Spinal cord (tissue), 10 donors: ENCODE measurements around the gene SPATS1. TPM values are rescaled to one million over a fixed set of nuclear protein-coding genes. Genes with fewer than 3 reads are reported as not detected.
"Not testable (repeated sequence)": the region's sequence is repeated elsewhere in the genome, so short reads cannot be mapped to it uniquely, and the experiment has no call there.

ENCODE experiments used
- DNase-seq, 6 donors: peaks; one replicate each; pipeline versions ENCODE4 v3.0.0 to v3.0.0-alpha.2; 2013 to 2015; ENCODE audit warnings: low spot score in 6 of 6, low read depth in 4 of 6
- H3K27ac ChIP-seq: one replicate; pipeline ENCODE4 v1.5.1; 2013; ENCODE audit warnings: low read depth, low read length, control low read depth
- H3K27me3 ChIP-seq: one replicate; pipeline ENCODE4 v1.6.1; 2013; ENCODE audit warnings: low read length; ENCODE audit not compliant: control insufficient read depth, insufficient read depth
- H3K36me3 ChIP-seq: one replicate; pipeline ENCODE4 v1.6.1; 2013; ENCODE audit warnings: low read length; ENCODE audit not compliant: control insufficient read depth, insufficient read depth
- H3K4me1 ChIP-seq: one replicate; pipeline ENCODE4 v1.6.1; 2013; ENCODE audit warnings: low read length; ENCODE audit not compliant: control insufficient read depth, insufficient read depth
- H3K4me3 ChIP-seq: one replicate; pipeline ENCODE4 v1.5.1; 2013; ENCODE audit warnings: low read depth, low read length, control low read depth
- H3K9me3 ChIP-seq: one replicate; pipeline ENCODE4 v1.6.1; 2013; ENCODE audit warnings: low read length; ENCODE audit not compliant: control insufficient read depth, insufficient read depth
- WGBS: methylation state at CpG from one replicate; pipeline ENCODE4 v1.1.5; 2013; ENCODE audit warnings: missing lambda C conversion rate; ENCODE audit not compliant: insufficient coverage; 5-methylcytosine and 5-hydroxymethylcytosine counted together
- polyA plus RNA-seq, 2 donors: library from polyadenylated mRNA; unstranded; fragments of 120-200 nt; gene quantifications; one replicate each; pipeline ENCODE4 v1.2.1, GENCODE V29; 2013; ENCODE audit not compliant: insufficient read length in 2 of 2
- total RNA-seq, 2 donors: library from RNA; depleted of rRNA in 1 of 2; stranded (reverse); fragments of 120-200 nt in 1 of 2; fragments of >200 nt in 1 of 2; gene quantifications; one replicate each; pipeline versions ENCODE4 v1.2.3 to v1.2.4, GENCODE V29; 2013 to 2014
- donor health status: healthy.

The SPATS1 gene
- total and polyA plus RNA-seq, 4 donors = 0.30 to 0.88 (median 0.54) TPM

DNA sequence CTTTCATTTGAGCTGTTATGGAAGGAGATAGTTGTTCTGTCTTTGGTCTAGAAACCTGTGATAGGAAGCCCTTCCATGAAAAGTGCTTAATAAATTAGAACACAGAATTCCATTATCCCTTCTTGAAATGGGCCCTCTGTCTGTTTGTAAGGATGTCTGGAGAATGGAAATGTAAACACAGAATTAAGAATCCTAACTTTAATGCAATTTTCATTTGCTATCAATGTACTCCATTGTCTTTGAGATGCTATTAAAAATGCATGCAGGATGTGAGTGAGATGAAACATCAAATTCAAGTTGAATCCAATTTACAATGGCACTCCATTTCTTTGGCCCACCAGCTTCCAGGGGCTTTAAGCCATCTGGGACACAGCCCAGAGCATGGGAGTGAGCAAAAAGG lies 15.4 kb upstream of the SPATS1 start:
- no peaks in the 10 kb centered on the region for H3K9me3 ChIP-seq
- H3K36me3 ChIP-seq = no peaks in the 10 kb centered on the region
- H3K27me3 ChIP-seq = peaks cover 5% of the 10 kb centered on the region
- H3K4me1 ChIP-seq = peaks cover 8% of the 10 kb centered on the region
- peak overlapping the region; percentile 10 for H3K27ac ChIP-seq
- H3K4me3 ChIP-seq = no peak overlapping the region
- DNase-seq = peak in 1 of 6 donors; percentile 69

DNA sequence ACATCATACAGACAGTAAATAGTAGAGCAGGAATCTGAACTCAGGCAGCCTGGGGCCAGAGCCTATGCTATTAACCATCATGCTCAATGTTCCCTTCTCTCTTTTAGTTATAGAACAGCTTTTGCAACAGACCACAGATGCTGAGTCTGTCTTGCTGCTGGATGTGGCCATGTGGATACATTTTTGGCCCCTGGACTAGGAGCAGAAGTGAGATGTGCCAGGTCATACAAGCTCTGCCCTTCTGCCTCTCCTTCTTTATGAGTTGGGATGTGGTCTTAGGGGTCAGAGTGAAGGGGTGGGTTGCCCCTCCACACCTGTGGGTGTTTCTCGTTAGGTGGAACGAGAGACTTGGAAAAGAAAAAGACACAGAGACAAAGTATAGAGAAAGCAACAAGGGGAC lies 14.7 kb upstream of the SPATS1 start:
- Histone ChIP-seq H3K27me3 (peaks cover 5% of the 10 kb centered on the region), H3K4me3 (no peak overlapping the region), H3K36me3 (no peaks in the 10 kb centered on the region), H3K4me1 (peaks cover 8% of the 10 kb centered on the region), H3K27ac (peak overlapping the region; percentile 10), H3K9me3 (no peaks in the 10 kb centered on the region)
- no peak for DNase-seq
- no CpG with 5 or more reads among the region's 2 CpGs for WGBS

DNA sequence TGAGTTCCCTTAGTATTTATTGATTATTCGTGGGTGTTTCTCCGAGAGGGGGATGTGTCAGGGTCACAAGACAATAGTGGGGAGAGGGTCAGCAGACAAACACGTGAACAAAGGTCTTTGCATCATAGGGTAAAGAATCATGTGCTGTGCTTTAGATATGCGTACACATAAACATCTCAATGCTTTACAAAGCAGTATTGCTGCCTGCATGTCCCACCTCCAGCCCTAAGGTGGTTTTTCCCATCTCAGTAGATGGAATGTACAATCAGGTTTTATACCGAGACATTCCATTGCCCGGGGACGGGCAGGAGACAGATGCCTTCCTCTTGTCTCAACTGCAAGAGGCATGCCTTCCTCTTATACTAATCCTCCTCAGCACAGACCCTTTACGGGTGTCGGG lies 14.2 kb upstream of the SPATS1 start:
- H3K4me3 ChIP-seq, H3K36me3 ChIP-seq, H3K27ac ChIP-seq, H3K9me3 ChIP-seq, H3K27me3 ChIP-seq, H3K4me1 ChIP-seq: not testable (repeated sequence)
- DNase-seq = peak in 1 of 6 donors; percentile 69
- no CpG with 5 or more reads among the region's 9 CpGs for WGBS

DNA sequence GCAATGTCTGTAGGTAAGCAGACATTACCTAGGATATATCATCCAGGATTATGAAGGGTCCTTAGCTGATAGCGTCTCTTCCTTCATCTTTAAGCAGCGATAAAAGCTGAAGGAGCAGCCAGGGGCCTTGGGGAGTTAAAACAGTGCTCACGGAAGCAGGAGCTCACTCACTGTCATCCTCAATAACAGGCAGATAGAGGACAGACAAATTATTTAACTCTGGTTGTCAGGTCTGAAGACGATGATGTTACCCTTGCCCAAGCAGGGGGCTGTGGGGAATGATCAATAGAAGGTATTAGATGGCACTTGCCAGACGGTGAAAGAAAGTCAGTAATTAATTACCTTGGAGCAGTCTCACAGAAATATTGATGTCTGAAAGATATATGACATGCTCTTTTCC lies 12.6 kb upstream of the SPATS1 start:
- Histone ChIP-seq H3K36me3 (no peaks in the 10 kb centered on the region), H3K9me3 (no peaks in the 10 kb centered on the region), H3K27me3 (peaks cover 5% of the 10 kb centered on the region), H3K4me1 (peaks cover 8% of the 10 kb centered on the region), H3K27ac (no peak overlapping the region), H3K4me3 (no peak overlapping the region)
- DNase-seq = no peak
- whole genome bisulfite sequencing = 91% methylated on average over 4 of the region's 5 CpGs

DNA sequence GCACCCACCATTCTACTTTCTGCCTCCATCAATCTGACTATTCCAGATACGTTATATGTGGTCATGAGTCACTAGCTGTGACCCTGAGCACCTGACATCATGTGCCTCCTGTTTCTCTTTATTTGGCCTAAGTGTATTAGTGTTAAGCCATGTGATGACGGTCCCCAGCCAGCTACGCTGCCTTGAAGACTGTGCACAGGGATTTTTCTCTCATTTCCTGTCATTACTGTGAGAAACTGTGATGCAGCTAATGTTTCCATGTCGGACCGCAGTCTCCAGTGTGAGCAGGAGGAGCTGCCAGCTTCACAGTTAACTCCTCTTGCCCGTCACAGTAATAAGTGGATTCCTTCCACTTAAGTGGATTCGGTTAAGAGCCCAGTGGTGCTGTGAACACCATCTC lies 9.9 kb upstream of the SPATS1 start:
- no peak overlapping the region for H3K27ac ChIP-seq
- peaks cover 5% of the 10 kb centered on the region for H3K27me3 ChIP-seq

DNA sequence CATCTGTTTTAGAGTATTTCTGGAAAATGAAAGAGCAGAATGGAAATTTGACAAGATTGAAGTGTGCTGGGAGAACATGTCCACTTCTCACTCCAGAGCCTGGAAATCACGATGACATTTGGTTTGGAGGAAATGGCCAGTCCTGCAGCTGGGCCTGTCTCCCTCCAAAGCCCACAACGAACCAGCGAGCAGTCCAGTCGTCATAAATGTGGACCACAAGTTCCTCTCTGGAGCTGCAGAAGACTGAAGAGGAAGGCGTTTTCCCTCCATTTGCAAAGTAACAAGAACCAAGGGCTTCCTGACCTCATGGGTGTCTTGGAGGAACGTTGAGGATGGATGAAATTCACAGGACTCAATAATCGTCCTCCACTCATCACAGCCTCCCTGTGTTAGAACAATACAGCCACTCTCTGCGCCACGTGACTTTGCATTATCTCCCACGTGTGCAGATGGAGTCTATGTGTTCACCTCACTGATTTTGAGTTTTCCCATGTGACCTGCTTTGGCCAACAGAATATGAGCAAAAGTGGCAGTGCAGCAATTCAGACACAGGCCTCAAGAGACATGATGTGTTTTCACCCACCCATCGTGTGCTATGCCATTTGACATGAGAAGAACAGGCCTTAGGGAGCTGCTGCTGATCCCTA lies 9.1 kb upstream of the SPATS1 start:
- H3K36me3 ChIP-seq = no peaks in the 10 kb centered on the region
- H3K4me3 ChIP-seq = no peak overlapping the region
- no peak overlapping the region for H3K27ac ChIP-seq
- no peaks in the 10 kb centered on the region for H3K4me1 ChIP-seq
- WGBS = 85% methylated on average over 8 of the region's 11 CpGs
- H3K27me3 ChIP-seq = peaks cover 5% of the 10 kb centered on the region
- DNase-seq = no peak
- no peaks in the 10 kb centered on the region for H3K9me3 ChIP-seq

More for the DNA sequence above, 9.9 kb upstream of the SPATS1 start:
- H3K4me3 ChIP-seq = no peak overlapping the region
- H3K4me1 ChIP-seq = peaks cover 3% of the 10 kb centered on the region
- WGBS = no CpG with 5 or more reads among the region's 7 CpGs
- no peaks in the 10 kb centered on the region for H3K9me3 ChIP-seq
- H3K36me3 ChIP-seq = no peaks in the 10 kb centered on the region
- DNase-seq = peak in 2 of 6 donors; percentile 28 to 67

DNA sequence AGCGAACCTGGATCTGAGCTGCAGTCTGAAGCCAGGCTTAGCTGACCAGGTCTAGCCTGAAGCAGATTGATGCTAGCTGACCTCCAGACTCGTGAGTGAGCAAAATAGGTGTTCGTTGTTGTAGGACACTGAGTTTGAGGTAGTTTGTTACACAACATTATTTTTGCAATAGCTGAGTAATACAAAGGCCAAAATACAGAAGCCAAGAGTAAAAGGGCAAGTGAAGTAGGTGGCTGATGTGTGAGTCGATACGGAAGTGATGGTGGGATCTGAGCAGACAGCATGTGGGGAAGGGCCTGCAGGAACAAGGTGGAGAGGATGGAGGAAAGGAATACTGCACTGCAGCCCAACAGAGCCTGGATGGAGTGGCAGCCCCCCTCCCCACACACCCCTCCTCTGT lies 8.5 kb upstream of the SPATS1 start:
- Histone ChIP-seq H3K4me1 (no peaks in the 10 kb centered on the region), H3K27me3 (peaks cover 5% of the 10 kb centered on the region), H3K36me3 (no peaks in the 10 kb centered on the region), H3K27ac (no peak overlapping the region), H3K4me3 (no peak overlapping the region), H3K9me3 (no peaks in the 10 kb centered on the region)
- no peak for DNase-seq
- 100% methylated on average over 3 of the region's 5 CpGs for WGBS

DNA sequence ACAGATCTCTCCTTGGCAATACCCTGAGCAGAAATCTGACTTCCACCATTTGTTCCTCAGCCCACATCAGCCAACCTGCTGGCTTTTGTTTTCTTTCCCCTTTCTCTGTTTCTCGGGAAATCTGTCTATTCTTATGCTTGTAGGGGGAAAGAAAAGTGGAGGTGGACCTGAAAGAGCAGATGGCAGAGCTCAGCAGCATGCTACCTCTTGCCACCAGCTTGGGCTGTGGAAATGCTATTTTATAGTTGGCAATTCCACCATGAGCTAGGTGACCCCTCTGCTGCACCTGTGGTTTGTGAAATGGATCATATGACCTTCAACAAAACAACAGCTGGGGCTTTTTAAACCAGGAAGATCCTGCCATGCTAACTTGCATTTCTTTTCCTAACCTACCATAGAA lies 6.8 kb upstream of the SPATS1 start:
- no peaks in the 10 kb centered on the region for H3K9me3 ChIP-seq
- no peaks in the 10 kb centered on the region for H3K36me3 ChIP-seq
- H3K27ac ChIP-seq = no peak overlapping the region
- no CpG with 5 or more reads among the region's 1 CpG for WGBS
- no peak overlapping the region for H3K4me3 ChIP-seq
- no peak for DNase-seq
- H3K4me1 ChIP-seq = no peaks in the 10 kb centered on the region
- no peaks in the 10 kb centered on the region for H3K27me3 ChIP-seq

DNA sequence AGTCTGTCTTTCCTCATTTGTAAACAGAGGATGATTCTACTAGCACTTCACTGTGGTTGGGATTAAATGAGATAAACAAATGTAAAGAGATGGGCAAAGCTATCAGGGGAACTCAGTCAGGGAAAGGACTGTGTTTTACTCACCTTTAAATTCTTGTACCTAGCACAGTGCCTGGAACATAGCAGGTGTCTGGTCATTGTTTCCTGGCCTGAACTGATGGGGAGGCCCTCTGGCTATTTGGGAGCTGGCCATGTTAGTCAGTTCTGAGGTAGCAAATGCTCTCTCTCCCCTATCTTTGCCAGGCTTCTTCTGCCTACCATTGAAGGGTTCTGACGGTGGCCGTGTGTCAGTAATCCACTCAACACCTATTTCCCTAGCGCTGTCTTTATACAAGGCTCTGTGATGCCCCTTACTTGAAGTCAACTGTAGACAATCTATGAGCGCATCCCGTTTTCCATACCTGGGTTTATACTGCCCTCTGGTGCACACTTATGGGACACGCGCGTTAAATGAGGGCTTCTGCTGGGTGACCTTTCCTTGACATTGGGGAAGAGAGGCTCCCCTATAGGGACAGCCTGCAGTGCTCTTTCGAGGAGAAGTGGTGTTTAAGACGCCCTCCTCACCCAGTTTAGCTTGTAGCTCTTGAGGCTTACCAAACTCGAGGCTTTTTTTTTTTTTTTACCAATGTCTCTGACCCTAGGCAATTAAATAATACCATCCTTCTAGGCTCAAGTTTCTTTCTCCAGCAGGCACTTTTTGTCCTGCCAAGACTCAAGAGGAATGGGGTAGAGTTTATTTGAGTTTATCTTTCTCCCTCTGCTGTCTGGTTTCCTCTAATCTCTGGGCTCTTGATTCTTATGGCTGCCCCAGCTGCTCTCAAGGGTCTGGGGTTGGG lies 4.0 kb upstream of the SPATS1 start:
- Histone ChIP-seq H3K27me3 (peaks cover 14% of the 10 kb centered on the region), H3K4me1 (peaks cover 9% of the 10 kb centered on the region), H3K36me3 (peaks cover 2% of the 10 kb centered on the region), H3K4me3 (no peak overlapping the region), H3K27ac (peak overlapping the region; percentile 27), H3K9me3 (no peaks in the 10 kb centered on the region)
- WGBS = 3% methylated on average over 10 of the region's 11 CpGs
- peak; percentile 52 to 95 (median 64) for DNase-seq

DNA sequence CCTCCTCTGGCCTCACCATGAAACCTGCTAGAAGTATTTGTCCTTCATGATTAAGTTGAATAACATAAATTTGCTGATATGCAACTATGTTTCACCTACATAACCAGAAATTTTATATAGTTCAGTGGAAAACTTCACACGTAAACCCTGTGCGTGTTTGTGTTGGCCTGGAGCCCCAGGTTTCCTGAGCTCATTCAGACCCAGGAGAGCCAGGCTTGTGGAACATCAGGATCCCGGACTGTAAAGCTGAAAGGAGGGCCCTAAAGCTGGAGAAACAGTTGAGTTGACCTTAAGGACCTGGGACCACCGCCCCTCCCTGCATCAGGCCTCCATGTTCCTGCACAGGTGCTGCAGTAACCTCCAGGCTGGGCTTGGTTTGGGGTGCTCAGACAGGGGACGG lies 3.1 kb upstream of the SPATS1 start:
- Histone ChIP-seq H3K4me3 (no peak overlapping the region), H3K27ac (no peak overlapping the region), H3K36me3 (peaks cover 2% of the 10 kb centered on the region), H3K9me3 (no peaks in the 10 kb centered on the region), H3K27me3 (peaks cover 14% of the 10 kb centered on the region), H3K4me1 (peaks cover 9% of the 10 kb centered on the region)
- no peak for DNase-seq
- WGBS = 82% methylated on average over 5 of the region's 5 CpGs
